Endothelial cell (in vitro differentiated cells): ENCODE data around the gene MED15. TPM values are rescaled to one million over a fixed set of nuclear protein-coding genes. Genes with fewer than 3 reads are reported as not detected.

ENCODE experiments used
- DNase-seq: peaks from one replicate; pipeline ENCODE4 v3.0.0; 2021; ENCODE audit warnings: low spot score
- H3K27ac Mint-ChIP-seq: one replicate; pipeline ENCODE4 v1.8.0; 2021; ENCODE audit warnings: mixed read lengths, inconsistent platforms; ENCODE audit not compliant: unreplicated experiment
- H3K27me3 Mint-ChIP-seq: one replicate; pipeline ENCODE4 v1.8.0; 2021; ENCODE audit warnings: mild to moderate bottlenecking, moderate library complexity, mixed read lengths, inconsistent platforms; ENCODE audit not compliant: unreplicated experiment
- H3K36me3 Mint-ChIP-seq: one replicate; pipeline ENCODE4 v1.8.0; 2021; ENCODE audit warnings: mild to moderate bottlenecking, low read depth, mixed read lengths, inconsistent platforms; ENCODE audit not compliant: unreplicated experiment
- H3K4me1 Mint-ChIP-seq: one replicate; pipeline ENCODE4 v1.8.0; 2021; ENCODE audit warnings: mild to moderate bottlenecking, mixed read lengths, inconsistent platforms; ENCODE audit not compliant: unreplicated experiment
- H3K4me3 Mint-ChIP-seq: one replicate; pipeline ENCODE4 v1.8.0; 2021; ENCODE audit warnings: mild to moderate bottlenecking, mixed read lengths, inconsistent platforms; ENCODE audit not compliant: unreplicated experiment
- H3K9me3 Mint-ChIP-seq: one replicate; pipeline ENCODE4 v1.8.0; 2021; ENCODE audit warnings: mixed read lengths, inconsistent platforms; ENCODE audit not compliant: unreplicated experiment
- total RNA-seq: library from RNA; stranded (reverse); fragmentation: NEBNext Ultra II Directional; extraction: Animal tissue kit (Norgen Biotek cat#: 25700); gene quantifications from one replicate; pipeline ENCODE4 v1.2.1, GENCODE V29; 2021; ENCODE audit not compliant: unreplicated experiment
- TF ChIP-seq, protein P1 (sequence below): fragments of 200-600 bp; sonication (generic); IDR thresholded peaks from one replicate; pipeline ENCODE4 v1.5.0; 2021; ENCODE audit warnings: antibody characterized with exemption; ENCODE audit not compliant: unreplicated experiment

Gene MED15
- total RNA-seq, 1 donor from 2014 or later: 165 TPM

DNA sequence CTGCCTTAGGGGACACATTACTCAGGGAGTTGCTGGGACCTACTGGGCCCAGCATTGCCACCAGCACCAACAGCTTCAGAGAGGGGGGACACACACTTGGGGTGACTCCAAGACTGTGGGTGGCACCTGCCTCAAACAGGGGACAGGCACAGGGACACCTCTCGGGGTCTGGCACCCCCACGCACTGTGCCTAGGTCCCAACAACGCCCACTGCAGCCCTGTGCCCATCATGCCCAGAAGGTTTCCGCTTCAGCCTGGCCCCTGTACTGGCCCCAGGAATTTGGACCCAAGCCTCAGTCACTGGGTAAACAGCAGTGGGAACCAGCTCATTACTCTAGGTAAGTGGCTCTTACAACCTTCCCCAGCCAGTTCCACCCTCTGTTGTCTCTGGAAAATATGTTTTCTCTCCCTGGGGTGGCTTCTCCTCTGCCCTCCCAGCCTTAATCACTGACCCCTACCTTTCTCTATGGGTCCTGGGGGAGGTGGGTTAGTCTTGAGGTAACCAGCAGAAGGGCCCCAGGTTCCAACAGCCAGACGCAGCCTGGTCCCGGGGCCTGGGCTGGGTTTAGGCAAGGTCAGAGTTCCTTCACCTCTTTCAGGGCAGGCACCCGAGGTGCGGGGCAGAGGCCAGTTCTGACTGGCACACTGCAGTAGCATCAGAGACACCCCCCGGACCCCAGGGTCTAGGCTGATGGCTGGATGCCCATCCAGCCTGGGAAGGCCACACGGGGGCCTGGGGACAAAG is 123.6 kb downstream of the MED15 start:
- no peaks in the 10 kb centered on the region for H3K27me3 Mint-ChIP-seq
- H3K36me3 Mint-ChIP-seq: no peaks in the 10 kb centered on the region
- TF ChIP-seq, protein P1, sequence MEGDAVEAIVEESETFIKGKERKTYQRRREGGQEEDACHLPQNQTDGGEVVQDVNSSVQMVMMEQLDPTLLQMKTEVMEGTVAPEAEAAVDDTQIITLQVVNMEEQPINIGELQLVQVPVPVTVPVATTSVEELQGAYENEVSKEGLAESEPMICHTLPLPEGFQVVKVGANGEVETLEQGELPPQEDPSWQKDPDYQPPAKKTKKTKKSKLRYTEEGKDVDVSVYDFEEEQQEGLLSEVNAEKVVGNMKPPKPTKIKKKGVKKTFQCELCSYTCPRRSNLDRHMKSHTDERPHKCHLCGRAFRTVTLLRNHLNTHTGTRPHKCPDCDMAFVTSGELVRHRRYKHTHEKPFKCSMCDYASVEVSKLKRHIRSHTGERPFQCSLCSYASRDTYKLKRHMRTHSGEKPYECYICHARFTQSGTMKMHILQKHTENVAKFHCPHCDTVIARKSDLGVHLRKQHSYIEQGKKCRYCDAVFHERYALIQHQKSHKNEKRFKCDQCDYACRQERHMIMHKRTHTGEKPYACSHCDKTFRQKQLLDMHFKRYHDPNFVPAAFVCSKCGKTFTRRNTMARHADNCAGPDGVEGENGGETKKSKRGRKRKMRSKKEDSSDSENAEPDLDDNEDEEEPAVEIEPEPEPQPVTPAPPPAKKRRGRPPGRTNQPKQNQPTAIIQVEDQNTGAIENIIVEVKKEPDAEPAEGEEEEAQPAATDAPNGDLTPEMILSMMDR: no peak
- DNase-seq: no peak
- no peak overlapping the region for H3K4me3 Mint-ChIP-seq
- no peak overlapping the region for H3K27ac Mint-ChIP-seq
- H3K4me1 Mint-ChIP-seq: no peaks in the 10 kb centered on the region
- H3K9me3 Mint-ChIP-seq: no peaks in the 10 kb centered on the region

DNA sequence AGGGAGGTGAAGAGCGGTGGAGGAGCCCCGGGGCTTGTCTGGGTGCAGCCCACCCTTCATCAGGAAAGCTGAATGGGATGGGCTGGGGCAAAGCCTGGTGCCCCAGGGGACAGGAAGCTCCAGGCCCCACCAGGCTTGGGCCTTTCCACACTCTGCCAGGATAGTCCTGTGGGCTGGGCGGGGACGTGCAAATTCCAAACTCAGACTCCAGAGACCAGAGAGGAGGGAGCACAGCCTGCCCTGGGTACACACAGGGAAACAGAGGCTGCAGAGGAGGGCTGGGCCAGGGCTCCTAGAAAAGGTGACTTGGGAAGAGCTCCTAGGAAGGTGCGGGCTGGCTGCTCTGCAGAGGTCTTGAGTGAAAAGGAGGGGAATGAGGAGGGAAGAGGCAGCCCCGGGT is 124.7 kb downstream of the MED15 start:
- H3K27me3 Mint-ChIP-seq: no peaks in the 10 kb centered on the region
- no peaks in the 10 kb centered on the region for H3K36me3 Mint-ChIP-seq
- no peak overlapping the region for H3K4me3 Mint-ChIP-seq
- no peak overlapping the region for H3K27ac Mint-ChIP-seq
- no peak for DNase-seq
- no peaks in the 10 kb centered on the region for H3K4me1 Mint-ChIP-seq
- H3K9me3 Mint-ChIP-seq: no peaks in the 10 kb centered on the region
- TF ChIP-seq, protein P1: no peak

DNA sequence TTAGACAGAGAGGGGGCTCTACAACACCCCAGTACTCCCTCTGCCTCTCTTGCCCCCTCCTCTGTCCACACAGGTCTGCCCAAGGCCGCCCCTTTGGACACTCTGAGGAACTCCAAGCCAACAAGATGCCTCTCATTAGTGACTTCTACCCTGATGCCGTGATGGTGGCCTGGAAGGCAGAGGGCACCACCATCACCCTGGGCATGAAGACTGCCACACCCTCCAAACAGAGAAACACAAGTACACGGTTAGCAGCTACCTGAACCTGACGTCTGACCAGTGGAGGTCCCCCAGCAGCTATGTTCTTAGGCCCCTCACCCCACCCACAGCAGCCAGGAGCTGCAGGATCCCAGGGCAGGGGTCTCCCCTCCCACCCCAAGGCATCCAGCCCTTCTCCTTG is 125.1 kb downstream of the MED15 start:
- H3K36me3 Mint-ChIP-seq: no peaks in the 10 kb centered on the region
- no peak overlapping the region for H3K4me3 Mint-ChIP-seq
- no peak for DNase-seq
- H3K27me3 Mint-ChIP-seq: no peaks in the 10 kb centered on the region
- H3K4me1 Mint-ChIP-seq: no peaks in the 10 kb centered on the region
- TF ChIP-seq, protein P1: no peak
- H3K9me3 Mint-ChIP-seq: no peaks in the 10 kb centered on the region
- no peak overlapping the region for H3K27ac Mint-ChIP-seq

DNA sequence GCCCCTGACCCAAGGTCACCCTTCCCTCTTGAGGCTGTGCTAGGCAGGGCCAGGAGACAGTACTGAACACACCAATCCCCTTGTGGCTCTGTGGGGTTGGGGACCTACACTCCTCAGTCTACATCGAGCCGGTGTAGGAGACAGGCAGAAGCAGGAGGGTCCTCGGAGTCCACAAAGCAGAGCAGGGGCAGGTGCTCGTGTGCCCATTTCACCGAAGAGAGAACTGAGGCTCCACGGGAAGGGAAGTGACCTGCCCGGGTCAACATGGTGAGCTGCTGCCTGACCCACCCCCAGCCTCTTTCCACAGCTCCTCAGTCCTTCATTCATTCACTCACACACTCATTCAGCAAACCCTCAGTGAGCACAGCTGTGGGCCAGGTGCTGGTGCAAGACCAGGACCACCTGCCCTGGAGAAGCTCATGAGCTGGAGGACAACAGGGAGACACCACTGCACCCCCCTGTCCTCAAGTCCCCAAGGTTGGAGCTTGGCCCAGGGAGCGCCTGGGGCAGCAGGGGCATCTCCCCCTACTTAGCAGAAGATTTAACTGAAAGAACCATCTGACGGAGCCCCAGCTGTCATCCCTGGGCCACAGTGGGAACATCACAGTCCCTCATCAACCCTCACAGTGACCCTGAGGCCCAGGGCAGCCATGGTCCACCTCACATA is 127.3 kb downstream of the MED15 start:
- TF ChIP-seq, protein P1: no peak
- Mint-ChIP-seq H3K4me1 (no peaks in the 10 kb centered on the region), H3K36me3 (no peaks in the 10 kb centered on the region), H3K9me3 (no peaks in the 10 kb centered on the region), H3K4me3 (no peak overlapping the region), H3K27me3 (peaks cover 2% of the 10 kb centered on the region), H3K27ac (no peak overlapping the region)
- no peak for DNase-seq

DNA sequence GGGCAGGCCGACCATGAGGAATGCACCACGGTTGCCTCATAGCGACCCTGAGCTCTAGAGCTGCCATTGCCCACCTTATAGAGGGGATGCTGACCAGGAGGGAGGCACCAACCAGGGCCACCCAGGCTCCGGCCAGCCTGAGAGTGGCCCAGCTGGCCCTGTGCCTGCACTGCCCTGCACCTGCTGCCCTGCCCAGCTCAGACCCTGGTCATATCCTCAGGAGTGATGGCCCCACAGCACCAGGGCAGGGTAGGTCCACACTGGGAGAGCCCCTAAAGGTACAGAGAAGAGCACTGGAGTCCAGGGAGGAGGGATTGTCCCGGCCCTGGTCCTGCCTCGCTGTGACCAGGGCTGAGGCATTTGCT is 127.8 kb downstream of the MED15 start:
- no peak overlapping the region for H3K27ac Mint-ChIP-seq
- DNase-seq: no peak
- H3K9me3 Mint-ChIP-seq: no peaks in the 10 kb centered on the region
- TF ChIP-seq, protein P1: no peak
- H3K27me3 Mint-ChIP-seq: peaks cover 2% of the 10 kb centered on the region
- H3K4me3 Mint-ChIP-seq: no peak overlapping the region
- no peaks in the 10 kb centered on the region for H3K4me1 Mint-ChIP-seq
- H3K36me3 Mint-ChIP-seq: no peaks in the 10 kb centered on the region
